ENCODE measurements around the gene CCNY.
"Not testable (repeated sequence)": the region's sequence is repeated elsewhere in the genome, so short reads cannot be mapped to it uniquely, and the experiment has no call there.

Gene CCNY

GRCh38 chr10:35511647-35512046, 175.3 kb downstream of the CCNY start:
- peaks cover 21% of the 10 kb centered on the region for H3K79me2 ChIP-seq
- H3K27me3 ChIP-seq (ENCODE audit: control insufficient read depth, insufficient read depth, low read length) = no peaks in the 10 kb centered on the region
- H3K36me3 ChIP-seq (ENCODE audit: control insufficient read depth, insufficient read depth, low read length) = no peaks in the 10 kb centered on the region
- no peak overlapping the region for H3K4me3 ChIP-seq (ENCODE audit: low read depth, low read length)
- no peak overlapping the region for H3K9ac ChIP-seq
- no peak for TF ChIP-seq CTCF (IDR thresholded peaks at IDR 0.05)
- H3K9me3 ChIP-seq (ENCODE audit: control insufficient read depth, low read length) = no peaks in the 10 kb centered on the region
- no peak overlapping the region for H3K4me2 ChIP-seq (ENCODE audit: low read length)
- H3K4me1 ChIP-seq = peaks cover 10% of the 10 kb centered on the region
- no peak overlapping the region for H3K27ac ChIP-seq
- no peak overlapping the region for H2AFZ ChIP-seq

GRCh38 chr10:35516102-35516670, 179.9 kb downstream of the CCNY start:
- H3K27ac ChIP-seq = no peak overlapping the region
- no peaks in the 10 kb centered on the region for H3K9me3 ChIP-seq (ENCODE audit: control insufficient read depth, low read length)
- TF ChIP-seq CTCF (IDR thresholded peaks at IDR 0.05) = no peak
- H3K4me2 ChIP-seq (ENCODE audit: low read length) = no peak overlapping the region
- peaks cover 12% of the 10 kb centered on the region for H3K79me2 ChIP-seq
- H3K27me3 ChIP-seq (ENCODE audit: control insufficient read depth, insufficient read depth, low read length) = no peaks in the 10 kb centered on the region
- no peak overlapping the region for H3K4me3 ChIP-seq (ENCODE audit: low read depth, low read length)
- H2AFZ ChIP-seq = no peak overlapping the region
- H3K36me3 ChIP-seq (ENCODE audit: control insufficient read depth, insufficient read depth, low read length) = no peaks in the 10 kb centered on the region
- H3K4me1 ChIP-seq = peaks cover 2% of the 10 kb centered on the region
- no peak overlapping the region for H3K9ac ChIP-seq

- Histone ChIP-seq H3K9me3 (ENCODE audit: control insufficient read depth, low read length) (no peaks in the 10 kb centered on the region), H3K36me3 (ENCODE audit: control insufficient read depth, insufficient read depth, low read length) (no peaks in the 10 kb centered on the region), H3K4me1 (no peaks in the 10 kb centered on the region), H3K4me3 (ENCODE audit: low read depth, low read length) (no peak overlapping the region), H3K4me2 (ENCODE audit: low read length) (no peak overlapping the region), H3K79me2 (no peaks in the 10 kb centered on the region), H3K9ac (no peak overlapping the region), H3K27ac (no peak overlapping the region), H3K27me3 (ENCODE audit: control insufficient read depth, insufficient read depth, low read length) (no peaks in the 10 kb centered on the region), H2AFZ (no peak overlapping the region)
- no peak for TF ChIP-seq CTCF (IDR thresholded peaks at IDR 0.05)
Measured at GRCh38 chr10:35517431-35518181, 181.3 kb downstream of the CCNY start.

GRCh38 chr10:35518187-35518586, 181.9 kb downstream of the CCNY start:
- H3K79me2 ChIP-seq; H3K9me3 ChIP-seq (ENCODE audit: control insufficient read depth, low read length); H3K36me3 ChIP-seq (ENCODE audit: control insufficient read depth, insufficient read depth, low read length); H3K27ac ChIP-seq; H3K4me2 ChIP-seq (ENCODE audit: low read length); H3K27me3 ChIP-seq (ENCODE audit: control insufficient read depth, insufficient read depth, low read length); H3K9ac ChIP-seq; H3K4me3 ChIP-seq (ENCODE audit: low read depth, low read length); H3K4me1 ChIP-seq; H2AFZ ChIP-seq: not testable (repeated sequence)

GRCh38 chr10:35520996-35521395, 184.7 kb downstream of the CCNY start:
- H3K79me2 ChIP-seq = no peaks in the 10 kb centered on the region
- H3K9me3 ChIP-seq (ENCODE audit: control insufficient read depth, low read length) = no peaks in the 10 kb centered on the region
- H3K4me3 ChIP-seq (ENCODE audit: low read depth, low read length) = no peak overlapping the region
- no peaks in the 10 kb centered on the region for H3K4me1 ChIP-seq
- no peaks in the 10 kb centered on the region for H3K27me3 ChIP-seq (ENCODE audit: control insufficient read depth, insufficient read depth, low read length)
- TF ChIP-seq CTCF (IDR thresholded peaks at IDR 0.05) = no peak
- H3K36me3 ChIP-seq (ENCODE audit: control insufficient read depth, insufficient read depth, low read length) = no peaks in the 10 kb centered on the region
- no peak overlapping the region for H3K9ac ChIP-seq
- no peak overlapping the region for H3K4me2 ChIP-seq (ENCODE audit: low read length)
- H3K27ac ChIP-seq = no peak overlapping the region
- H2AFZ ChIP-seq = no peak overlapping the region
